ENCODE results near the gene HNRNPA3. TPM values are rescaled to one million over a fixed set of nuclear protein-coding genes. Genes with fewer than 3 reads are reported as not detected.
A peak's percentile ranks its signal among the peaks of the same experiment; 100 is the strongest.

HNRNPA3 gene
- total and polyA plus RNA-seq, 10 of the 15 experiments (the other 5 are each of a cell fraction or from before 2014, with no cell fraction given), result 40.4 to 343 (median 206) TPM

GRCh38 chr2:177263451-177264208 is 51.0 kb downstream of the HNRNPA3 start (continued):
- TF ChIP-seq IRF3 (IDR thresholded peaks at IDR 0.05) (no peak), PKNOX1 (IDR thresholded peaks at IDR 0.05) (peak; percentile 64), TARDBP (IDR thresholded peaks at IDR 0.05; ENCODE audit: borderline replicate concordance) (peak; percentile 85), SRF (IDR thresholded peaks at IDR 0.05; ENCODE audit: low read depth in 2 of 2, low read length in 2 of 2) (0 out of 4 replicates have a peak, but pooled peaks of 1 of the 2 experiments have one; percentile 31), CREM (IDR thresholded peaks at IDR 0.05; ENCODE audit: low read depth) (peak; percentile 97), BMI1 (IDR thresholded peaks at IDR 0.05; ENCODE audit: borderline replicate concordance) (no peak), MTA3 (IDR thresholded peaks at IDR 0.05; ENCODE audit: borderline replicate concordance, low read length) (no peak), HDAC6 (IDR thresholded peaks at IDR 0.05; ENCODE audit: unreplicated experiment) (no peak), SMAD5 (IDR thresholded peaks at IDR 0.05; ENCODE audit: low read depth) (0 out of 2 replicates have a peak, but pooled peaks have one; percentile 32), HCFC1 (IDR thresholded peaks at IDR 0.05; ENCODE audit: low read length) (peak; percentile 45; the same call in 1 of the 2 replicates), USF2 (IDR thresholded peaks at IDR 0.05; ENCODE audit: borderline replicate concordance, low read depth, low read length) (no peak; the same call in 1 of the 2 replicates), CHD4 (IDR thresholded peaks at IDR 0.05) (no peak), FOXM1 (IDR thresholded peaks at IDR 0.05; ENCODE audit: low read depth, low read length) (peak; percentile 80; the same call in 1 of the 2 replicates), RAD51 (IDR thresholded peaks at IDR 0.05) (no peak), CREB1 (IDR thresholded peaks at IDR 0.05; ENCODE audit: low read depth) (peak; percentile 77), YBX1 (IDR thresholded peaks at IDR 0.05) (no peak), KDM1A (IDR thresholded peaks at IDR 0.05; ENCODE audit: borderline replicate concordance) (no peak), MYB (IDR thresholded peaks at IDR 0.05; ENCODE audit: borderline replicate concordance, low read depth, low read length) (peak; percentile 61; the same call in 1 of the 2 replicates), STAT1 (conservative IDR thresholded peaks at IDR 0.05) (peak; percentile 86; the same call in 1 of the 2 replicates), MTA2 (IDR thresholded peaks at IDR 0.05; ENCODE audit: low read depth) (peak; percentile 72; the same call in 1 of the 2 replicates), CBFB (IDR thresholded peaks at IDR 0.05; ENCODE audit: low read depth) (peak; percentile 68), SREBF2 (IDR thresholded peaks at IDR 0.05; ENCODE audit: low read length) (no peak), CEBPB (IDR thresholded peaks at IDR 0.05; ENCODE audit: borderline replicate concordance in 1 of 2, low read depth in 2 of 2, low read length in 2 of 2) (peak; percentile 94 to 100; a peak in 3 of 4 replicates), SMARCA5 (IDR thresholded peaks at IDR 0.05) (peak; percentile 99), MLLT1 (IDR thresholded peaks at IDR 0.05) (peak; percentile 91), BCL3 (IDR thresholded peaks at IDR 0.05; ENCODE audit: borderline replicate concordance, insufficient read depth, low read depth, low read length, poor library complexity, severe bottlenecking) (no peak)
